Amygdala (tissue), 56 donors: Measurements from ENCODE around the gene ACTN4.
A peak's percentile ranks its signal among the peaks of the same experiment; 100 is the strongest.

Experiments used
- DNase-seq, 56 donors: peaks; one replicate each; lab custom pipeline; 2025; lab: John Stamatoyannopoulos, UW

The ACTN4 gene

DNA sequence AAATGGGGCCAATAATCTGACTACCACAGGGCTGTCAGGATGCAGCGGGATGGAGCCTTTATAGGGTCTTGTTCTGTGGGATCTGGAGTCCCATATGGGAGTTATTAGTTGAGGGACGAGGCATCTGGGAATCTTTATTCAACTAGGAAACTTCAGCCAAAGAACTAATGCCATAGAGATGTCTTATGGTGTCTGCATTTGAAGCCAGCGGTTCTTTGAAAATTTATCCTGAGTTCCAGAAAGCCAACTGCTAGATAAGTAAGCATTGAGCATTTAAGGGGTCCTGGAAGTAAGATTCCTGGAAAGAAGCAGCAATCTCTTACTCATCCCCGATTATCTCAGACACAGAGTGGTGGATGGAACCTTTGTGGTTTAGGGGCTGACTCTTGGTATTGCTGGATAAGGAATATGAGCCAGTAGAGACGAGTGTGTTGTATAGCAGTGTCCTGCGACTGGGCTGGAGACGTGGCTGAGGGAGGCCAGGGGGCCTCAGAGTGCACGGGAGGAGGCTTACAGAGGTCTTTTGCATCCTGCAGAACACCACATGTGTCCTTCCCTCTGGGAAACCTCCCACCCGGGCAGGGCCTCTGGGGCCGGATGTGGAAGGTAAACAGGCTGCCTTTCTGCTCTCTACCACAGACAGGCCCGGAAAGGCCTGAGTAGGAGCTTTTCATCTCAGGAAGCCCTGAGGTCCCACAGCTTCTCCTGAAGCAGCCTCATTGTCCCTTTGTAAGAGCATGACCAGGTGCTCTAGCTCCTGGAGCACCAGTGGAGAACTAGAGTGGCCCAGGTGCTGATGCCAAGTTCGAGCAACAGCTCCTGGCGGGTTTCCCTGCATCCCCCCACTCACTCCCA, 28.8 kb downstream of the ACTN4 start:
- DNase-seq: no peak

DNA sequence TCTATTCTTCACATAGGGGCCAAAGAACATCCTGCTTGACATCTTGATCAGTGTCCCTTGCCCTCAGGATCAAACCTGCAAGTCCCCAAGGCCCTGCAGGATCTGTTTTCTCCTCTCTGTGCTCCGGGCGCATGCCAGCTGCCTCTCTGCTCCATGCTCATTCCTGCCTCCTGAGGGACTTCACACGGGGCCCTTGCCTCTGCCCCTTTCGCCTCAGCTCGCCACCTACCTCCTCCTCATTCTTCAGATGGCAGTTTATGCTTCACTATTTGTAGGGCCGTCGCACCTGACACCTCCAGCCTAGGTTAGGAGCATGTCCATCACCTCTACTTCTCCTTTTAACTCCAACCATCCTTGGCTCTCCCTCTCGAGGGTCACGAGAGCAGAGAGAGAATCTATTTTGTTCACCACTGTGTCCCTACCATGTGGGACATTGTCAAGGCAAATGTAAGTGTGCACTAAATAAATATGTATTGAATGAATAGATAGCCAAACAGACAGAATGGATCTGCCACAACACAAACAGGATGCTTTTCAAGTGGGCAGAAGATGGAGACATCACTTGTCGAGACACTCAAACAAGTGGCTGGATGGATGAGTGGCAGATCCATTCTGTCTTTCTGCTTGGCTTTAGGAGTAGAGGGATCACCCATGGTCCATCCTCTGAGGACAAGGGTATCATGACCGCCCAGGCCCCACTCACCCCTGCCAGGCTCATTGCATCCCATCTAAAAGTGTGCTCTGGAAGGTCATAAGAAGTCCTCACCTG, 29.6 kb downstream of the ACTN4 start:
- no peak for DNase-seq

DNA sequence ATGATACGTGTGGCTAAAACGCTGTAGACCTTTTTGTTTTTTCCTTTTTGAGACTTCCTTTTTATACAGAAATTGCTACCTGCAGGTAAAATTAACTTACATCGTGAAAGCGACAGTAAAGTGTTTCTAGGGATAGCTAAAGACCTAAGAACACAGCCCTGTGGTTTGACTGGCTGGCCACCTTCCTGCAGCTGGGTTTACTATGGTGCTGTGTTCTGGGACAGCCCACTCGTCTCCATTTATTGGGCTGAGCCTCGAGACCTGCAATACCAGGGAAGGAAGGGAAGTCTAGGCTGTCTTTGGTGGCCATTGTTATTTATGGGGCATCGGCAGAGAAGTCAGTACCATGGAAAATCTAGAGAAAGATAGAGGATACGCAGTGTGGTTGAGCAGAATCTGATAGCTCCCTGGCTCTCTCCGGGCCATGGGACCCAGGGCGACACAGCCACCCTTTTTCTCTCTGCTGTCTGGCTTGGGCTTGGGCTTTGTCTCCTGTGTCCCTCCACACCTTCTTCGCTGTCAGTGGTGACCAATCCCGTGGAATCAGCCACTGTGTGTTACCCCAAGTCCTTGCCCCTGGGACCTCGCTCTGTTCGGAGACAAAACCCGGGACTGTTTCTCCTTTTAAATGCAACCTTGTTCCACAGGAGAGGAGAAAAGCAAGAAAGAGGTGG, 30.9 kb downstream of the ACTN4 start:
- DNase-seq: no peak

- DNase-seq: no peak
These were observed 31.5 kb downstream of the ACTN4 start for GRCh38 chr19:38678891-38679494.

DNA sequence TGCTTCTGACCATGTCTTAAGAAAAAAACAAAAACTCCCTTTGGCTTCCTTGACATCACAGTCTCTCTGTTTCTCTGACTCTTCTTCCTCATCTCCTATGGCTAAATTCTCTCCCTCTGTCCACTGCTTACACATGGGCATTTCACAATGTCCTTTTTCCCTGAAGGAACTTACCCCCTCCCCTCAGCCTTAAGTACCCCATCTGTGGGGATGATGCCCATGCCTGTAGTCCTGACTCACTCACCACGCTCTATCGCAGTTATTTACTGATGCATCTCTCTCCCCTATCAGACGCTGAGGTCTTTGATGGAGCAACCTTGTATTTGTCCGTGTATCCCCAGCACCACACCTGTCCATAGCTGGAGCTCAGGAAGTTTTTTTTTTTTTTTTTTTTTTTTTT, 32.4 kb downstream of the ACTN4 start:
- DNase-seq: no peak

DNA sequence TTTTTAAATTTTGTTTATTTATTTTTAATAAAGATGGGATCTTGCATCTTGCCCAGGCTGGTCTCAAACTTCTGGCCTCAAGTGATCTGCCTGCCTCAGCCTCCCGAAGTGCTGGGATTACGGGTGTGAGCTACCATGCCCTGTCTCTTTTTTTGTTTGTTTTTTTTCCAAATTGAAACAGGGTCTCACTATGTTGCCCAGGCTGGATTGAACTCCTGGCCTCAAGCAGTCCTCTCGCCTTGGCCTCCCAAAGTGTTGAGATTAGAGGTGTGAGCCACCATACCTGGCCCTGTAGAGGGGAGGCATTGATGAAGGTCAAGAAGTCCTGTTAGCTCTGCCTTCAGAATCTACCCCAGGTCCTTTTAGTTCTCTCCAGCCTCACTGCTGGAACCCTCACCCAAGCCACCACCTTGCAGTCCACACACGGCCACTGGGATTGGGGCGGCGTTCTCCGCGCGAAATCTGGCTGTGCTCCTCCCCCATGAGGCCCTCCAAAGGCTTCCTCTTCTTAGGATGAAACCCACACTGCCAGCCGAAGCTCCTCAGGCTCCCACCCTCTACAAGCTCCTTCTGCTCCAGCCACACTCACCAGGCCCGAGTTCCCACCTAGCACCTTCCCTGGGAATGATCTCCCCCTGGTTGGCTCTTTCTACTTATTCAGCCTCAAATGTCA, 34.9 kb downstream of the ACTN4 start:
- DNase-seq: no peak

- DNase-seq: no peak
These were observed 35.5 kb downstream of the ACTN4 start for GRCh38 chr19:38682872-38683392.

GRCh38 chr19:38683393-38684077, 36.1 kb downstream of the ACTN4 start:
- DNase-seq: peak in 4 of 56 donors; percentile 25 to 46 (median 34)

- peak in 1 of 56 donors; percentile 17 for DNase-seq
These were observed 36.8 kb downstream of the ACTN4 start for GRCh38 chr19:38684078-38684861.

- no peak for DNase-seq
These were observed 37.6 kb downstream of the ACTN4 start for GRCh38 chr19:38684862-38685665.

DNA sequence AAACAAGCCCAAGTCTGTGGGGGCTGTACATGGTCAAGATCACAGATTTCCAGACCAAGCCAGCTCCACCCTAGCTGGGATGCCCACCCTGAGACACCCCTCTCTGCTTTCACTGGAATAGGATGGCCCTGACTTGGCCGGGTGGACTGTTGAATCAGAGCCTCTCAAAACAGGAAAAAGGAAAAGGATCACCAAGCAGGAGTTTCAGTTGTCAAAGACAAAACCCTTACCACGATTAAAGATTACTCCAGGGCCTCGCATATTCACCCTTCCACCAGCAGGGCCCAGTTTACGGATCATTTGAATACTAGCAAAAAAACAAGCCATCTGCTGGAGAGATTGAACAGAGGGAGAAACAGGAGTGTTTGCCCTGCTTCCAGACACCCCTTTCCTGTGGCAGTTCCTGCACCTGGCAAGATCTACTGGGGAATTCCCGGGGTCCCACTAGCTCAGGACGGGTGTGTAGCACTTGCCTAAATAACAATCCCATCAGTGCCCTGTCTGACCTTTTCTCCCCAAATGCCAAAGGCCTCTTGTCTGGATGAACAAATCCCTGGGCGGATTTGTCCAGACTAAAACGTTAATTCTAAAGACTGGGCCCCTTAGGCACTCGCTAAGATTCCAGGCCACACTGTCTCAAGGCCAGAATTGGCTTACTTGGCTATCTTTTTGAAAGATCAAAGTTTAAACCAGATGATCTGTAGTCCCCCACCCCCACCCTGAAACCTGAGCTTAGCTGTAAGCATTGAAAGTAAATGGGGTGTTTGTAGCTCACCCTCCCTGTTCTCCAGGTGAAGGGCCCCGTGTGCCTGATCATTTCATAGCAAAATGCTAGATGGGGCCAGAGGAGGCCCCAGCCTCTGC, 38.4 kb downstream of the ACTN4 start:
- no peak for DNase-seq

- no peak for DNase-seq
These were observed 39.1 kb downstream of the ACTN4 start for GRCh38 chr19:38686530-38686888.

DNA sequence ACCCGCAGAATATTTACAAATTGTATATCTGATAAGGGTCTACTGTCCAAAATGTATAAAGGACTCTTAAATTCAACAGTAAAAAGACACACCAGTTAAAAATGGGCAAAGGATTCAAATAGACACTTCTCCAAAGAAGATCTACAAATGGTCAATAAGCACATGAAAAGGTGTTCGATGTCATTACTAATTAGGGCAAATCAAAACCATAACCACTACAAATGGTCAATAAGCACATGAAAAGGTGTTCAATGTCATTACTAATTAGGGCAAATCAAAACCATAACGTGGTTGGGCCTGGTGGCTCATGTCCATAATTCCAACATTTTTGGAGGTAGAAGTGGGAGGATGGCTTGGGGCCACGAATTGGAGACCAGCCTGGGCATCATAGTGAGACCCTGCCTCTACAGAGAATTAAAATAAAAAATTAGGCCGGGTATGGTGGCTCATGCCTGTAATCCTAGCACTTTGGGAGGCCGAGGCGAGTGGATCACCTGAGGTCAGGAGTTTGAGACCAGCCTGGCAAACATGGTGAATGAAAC, 40.5 kb downstream of the ACTN4 start:
- no peak for DNase-seq

DNA sequence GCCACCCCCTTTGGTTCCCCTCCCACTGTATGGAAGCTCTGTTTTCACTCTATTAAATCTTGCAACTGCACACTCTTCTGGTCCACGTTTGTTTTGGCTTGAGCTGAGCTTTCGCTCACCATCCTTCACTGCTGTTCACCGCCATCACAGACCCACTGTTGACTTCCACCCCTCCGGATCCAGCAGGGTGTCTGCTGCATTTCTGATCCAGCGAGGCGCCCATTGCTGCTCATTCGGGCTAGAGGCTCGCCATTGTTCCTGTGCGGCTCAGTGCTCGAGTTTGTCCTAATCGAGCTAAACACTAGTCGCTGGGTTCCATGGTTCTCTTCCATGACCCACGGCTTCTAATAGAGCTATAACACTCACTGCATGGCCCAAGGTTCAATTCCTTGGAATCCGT, 42.7 kb downstream of the ACTN4 start:
- no peak for DNase-seq

GRCh38 chr19:38690832-38691231, 43.4 kb downstream of the ACTN4 start:
- DNase-seq: no peak

- DNase-seq: no peak
These were observed 44.5 kb downstream of the ACTN4 start for GRCh38 chr19:38691938-38692457.
